Loucy (cell line): ENCODE measurements around the gene LCTL.

Experiments
- CTCF ChIP-seq: fragments of 200-600 bp; sonication (generic); conservative IDR thresholded peaks from 2 replicates; pipeline ENCODE4 v1.5.1; 2014; ENCODE audit warnings: mild to moderate bottlenecking, antibody characterized with exemption, low read length
- EZH2phosphoT487 ChIP-seq: fragments of 200-600 bp; IDR thresholded peaks from 2 replicates; pipeline ENCODE4 v1.6.1; 2018; ENCODE audit warnings: antibody characterized with exemption, mild to moderate bottlenecking, moderate library complexity, borderline replicate concordance

DNA sequence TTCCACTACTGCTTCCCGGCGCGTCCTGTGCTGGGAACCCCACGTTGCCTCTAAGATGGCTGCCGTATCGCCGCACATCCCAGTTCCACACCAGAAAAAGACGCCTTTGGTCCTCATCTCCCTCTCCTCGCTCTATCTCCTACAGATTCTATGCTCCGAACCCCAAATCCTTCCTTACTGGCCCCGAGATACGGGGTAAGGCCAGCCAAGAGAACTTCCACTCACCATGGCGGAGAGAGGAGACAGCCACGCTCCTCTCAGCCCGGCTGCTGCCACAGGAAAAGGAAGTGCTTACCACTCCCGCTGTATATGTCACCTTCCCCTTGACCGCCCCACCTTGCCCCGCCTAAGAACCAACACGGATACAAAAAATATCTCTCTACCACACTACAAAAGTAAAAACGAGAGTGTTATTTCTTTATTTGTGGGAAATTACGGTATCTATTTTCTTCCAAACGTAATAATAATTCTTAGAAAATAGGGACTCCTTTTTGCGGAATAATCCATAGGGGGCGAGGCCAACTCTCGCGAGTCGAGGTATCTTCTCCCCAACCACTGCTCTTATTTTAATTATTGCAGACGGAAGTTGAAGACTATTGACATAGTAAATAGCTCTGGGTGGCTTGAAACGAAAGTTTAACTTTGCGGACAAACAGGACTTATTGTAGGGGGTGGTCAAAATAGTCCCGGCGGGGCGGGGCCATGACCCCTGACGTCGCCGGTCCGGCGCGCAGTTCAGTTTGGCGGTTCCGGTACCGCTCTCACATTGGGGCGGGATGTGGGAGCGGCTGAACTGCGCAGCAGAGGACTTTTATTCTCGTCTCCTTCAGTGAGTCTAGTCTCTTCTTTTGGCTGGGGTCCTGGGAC is 61.0 kb downstream of the LCTL start, which contains the start of the genes RPL4 and ZWILCH:
- no peak for TF ChIP-seq CTCF
- TF ChIP-seq EZH2phosphoT487, result no peak
